GM21526 (cell line): ENCODE measurements around the gene TUBA4B.
A peak's percentile ranks its signal among the peaks of the same experiment; 100 is the strongest.

ENCODE experiments used
- ATAC-seq: cut with Tn5 transposase; IDR thresholded peaks from one replicate; pipeline ENCODE4 v1.9.1; 2021; ENCODE audit warnings: moderate library complexity; ENCODE audit not compliant: unreplicated experiment, low FRiP score

The TUBA4B gene

GRCh38 chr2:219252900-219253752 is at the start of gene TUBA4B:
TSS of gene TUBA4B (plus strand) at chr2:219253243. CDS start at chr2:219253408, 165 bp downstream.
- ATAC-seq: peak; percentile 8

DNA sequence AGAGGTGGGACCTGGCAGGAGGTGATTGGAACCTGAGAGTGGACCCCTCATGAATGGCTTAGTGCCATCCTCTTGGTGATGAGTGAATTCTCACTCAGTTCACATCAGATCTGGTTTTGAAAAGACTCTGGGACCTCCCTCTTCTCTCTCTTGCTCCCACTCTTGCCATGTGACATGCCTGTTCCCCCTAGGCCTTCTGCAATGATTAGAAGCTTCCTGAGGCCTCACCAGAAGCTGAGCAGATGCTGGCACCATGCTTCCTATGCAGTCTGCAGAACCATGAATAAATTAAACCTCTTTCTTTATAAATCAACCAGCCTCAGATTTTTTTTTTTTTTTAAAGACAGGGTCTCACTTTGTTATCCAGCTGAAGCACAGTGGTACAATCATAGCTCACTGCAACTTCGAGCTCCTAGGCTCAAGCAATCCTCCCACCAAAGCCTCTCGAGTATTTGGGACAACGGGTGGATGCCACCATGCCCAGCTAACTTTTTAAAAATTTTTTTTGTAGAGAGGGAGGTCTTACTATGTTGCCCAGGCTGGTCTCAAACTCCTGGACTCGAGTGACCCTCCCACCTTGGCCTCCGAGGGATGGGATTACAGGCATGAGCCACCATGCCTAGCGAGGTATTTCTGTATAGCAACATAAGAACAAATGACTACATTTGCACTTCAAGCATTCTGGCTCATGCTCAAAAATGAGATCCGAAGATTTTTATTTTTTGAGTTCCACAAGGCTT is 48.4 kb upstream of the TUBA4B start:
- no peak for ATAC-seq

- no peak for ATAC-seq
Measured at GRCh38 chr2:219205165-219205538, 47.9 kb upstream of the TUBA4B start.

DNA sequence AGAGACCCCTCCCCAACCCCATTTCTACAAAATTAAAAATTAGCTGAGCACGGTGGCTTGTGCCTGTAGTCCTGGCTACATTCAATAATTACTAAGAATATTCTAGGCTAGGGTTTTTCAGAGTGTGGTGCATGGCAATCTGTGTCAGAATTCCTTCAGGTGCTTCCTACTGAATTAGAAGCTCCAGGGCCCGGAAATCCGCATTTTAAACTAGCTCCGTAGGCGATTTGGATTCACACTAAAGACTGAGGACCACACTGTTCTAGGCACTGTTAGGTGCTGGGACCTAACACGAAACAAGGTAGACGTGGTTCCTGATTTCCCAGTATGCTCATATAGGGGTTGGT is 47.1 kb upstream of the TUBA4B start:
- no peak for ATAC-seq

DNA sequence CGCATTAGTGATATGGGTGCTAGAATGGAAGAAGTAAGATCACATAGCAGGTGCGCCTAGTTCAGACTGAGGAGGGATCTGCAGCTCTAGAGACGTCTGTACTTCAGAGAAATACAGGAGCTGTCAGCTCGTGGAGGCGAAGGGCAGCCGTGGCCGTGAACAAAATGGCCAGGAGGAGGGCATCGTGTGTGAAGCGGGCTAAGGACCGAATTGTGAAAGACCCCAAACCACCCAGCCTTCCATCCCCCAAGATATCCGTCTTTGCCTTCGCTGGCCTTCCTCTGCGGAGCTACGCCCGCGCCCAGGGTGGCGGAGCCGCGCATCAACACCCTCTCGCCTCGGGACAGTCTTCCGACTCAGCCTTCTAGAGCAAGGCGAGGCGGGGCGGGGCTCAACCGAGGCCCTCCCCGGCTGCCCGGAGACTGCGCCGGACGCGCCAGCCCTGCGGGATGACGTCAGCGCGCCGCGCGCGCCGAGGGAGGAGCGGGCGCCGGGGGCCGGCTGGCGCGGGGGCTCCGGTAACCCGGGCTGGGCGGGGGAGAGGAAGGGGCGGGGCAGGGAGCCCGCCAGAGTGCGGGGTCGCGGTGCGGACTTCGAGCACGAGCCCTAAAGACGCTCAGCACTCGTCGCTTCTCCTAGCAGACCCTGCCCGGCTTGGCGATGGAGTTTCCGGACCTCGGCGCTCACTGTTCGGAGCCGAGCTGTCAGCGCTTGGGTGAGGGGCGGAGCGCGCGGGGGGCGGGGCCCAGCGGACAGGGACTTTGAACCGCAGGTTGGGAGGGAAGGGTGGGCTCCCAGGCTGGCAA is 46.5 kb upstream of the TUBA4B start, which contains the start of gene ZFAND2B:
Gene ZFAND2B (plus strand): TSS at position 455 of the 806 bp plus-strand sequence. CDS start 206 bp downstream, at position 661.
- peak; percentile 95 for ATAC-seq

DNA sequence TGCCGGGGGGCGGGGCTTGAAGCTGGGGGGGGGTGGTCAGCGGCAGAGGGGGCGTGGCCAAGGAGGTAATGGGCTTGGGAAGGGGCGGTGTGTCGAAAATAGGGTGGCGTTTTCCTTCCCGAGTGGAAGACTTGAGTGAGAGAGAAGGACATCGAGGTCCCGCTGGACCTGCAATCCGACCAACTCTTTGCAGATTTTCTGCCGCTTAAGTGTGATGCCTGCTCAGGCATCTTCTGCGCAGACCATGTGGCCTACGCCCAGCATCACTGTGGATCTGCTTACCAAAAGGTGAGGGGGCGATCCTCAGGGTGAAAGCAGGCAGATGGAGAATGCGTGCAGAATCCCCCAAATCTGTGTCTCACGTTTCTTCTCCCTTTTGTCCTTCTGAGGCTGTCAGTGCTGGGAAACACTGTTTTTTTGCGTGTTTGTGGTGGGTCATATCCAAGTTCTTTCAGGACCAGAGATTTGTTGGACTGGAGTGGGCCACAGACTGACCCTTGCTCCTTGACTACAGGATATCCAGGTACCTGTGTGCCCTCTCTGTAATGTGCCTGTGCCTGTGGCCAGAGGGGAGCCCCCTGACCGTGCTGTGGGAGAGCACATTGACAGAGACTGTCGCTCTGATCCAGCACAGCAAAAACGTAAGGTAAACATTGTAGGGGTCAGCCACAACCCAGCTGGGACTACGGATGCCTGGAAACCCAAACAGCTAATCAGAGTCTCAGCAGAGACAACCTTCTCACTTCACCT is 45.7 kb upstream of the TUBA4B start:
- peak; percentile 1 for ATAC-seq

- no peak for ATAC-seq
Measured at GRCh38 chr2:219207884-219208740, 44.9 kb upstream of the TUBA4B start.

DNA sequence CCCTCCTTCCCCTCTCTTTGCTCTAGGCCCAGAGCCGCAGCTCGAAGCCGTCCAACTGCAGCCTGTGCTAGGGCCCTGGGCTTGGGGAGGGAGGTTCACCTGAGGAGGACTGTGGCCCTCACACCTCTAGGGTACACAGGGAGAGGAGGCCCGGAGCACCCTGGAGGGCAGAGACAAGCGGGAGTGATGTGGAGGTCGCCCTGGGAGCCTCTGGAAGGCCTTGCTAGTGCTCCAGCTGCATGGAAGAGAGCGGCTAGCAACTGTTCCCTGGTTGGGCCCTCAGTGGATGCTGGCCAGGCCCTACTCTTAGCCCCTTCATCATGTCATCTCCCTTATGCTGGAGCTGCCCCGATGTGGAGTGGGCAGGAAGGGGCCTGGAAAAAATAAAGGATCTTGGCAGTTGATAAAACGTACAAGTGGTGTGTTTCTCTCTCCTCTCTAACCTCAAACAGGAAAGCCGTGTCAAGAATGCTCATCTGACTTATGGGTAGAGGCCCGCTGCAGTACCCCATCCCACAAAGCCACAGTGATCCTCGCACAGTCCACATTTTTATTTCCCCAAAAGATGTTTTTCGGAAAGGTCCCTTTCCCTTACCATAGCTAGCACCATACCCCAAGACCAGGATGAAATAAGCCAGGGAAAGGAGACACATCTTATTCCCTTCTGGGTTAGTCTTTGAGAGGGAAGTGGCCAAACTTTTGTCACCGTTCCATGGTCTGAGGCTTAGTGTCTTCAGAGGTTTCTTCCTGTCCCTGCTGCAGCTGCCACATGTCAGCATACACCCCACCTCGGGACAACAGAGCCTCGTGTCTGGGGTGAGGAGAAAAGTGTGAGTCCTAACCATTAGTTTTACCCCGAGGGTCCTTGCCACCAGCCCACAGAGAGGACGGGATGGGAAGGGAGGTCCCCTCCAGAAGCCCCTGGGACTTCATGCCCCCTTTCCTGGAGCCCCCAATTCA is 43.5 kb upstream of the TUBA4B start:
- no peak for ATAC-seq

- ATAC-seq: no peak
Measured at GRCh38 chr2:219210196-219210885, 42.7 kb upstream of the TUBA4B start.

- ATAC-seq: no peak
Measured at GRCh38 chr2:219210886-219211362, 42.1 kb upstream of the TUBA4B start.

GRCh38 chr2:219213026-219213415 is 40.0 kb upstream of the TUBA4B start:
- ATAC-seq: no peak

- ATAC-seq: no peak
Measured at GRCh38 chr2:219213486-219214071, 39.5 kb upstream of the TUBA4B start.

- no peak for ATAC-seq
Measured at GRCh38 chr2:219214141-219214540, 38.9 kb upstream of the TUBA4B start.

- ATAC-seq: no peak
Measured at GRCh38 chr2:219214786-219215185, 38.3 kb upstream of the TUBA4B start.

- no peak for ATAC-seq
Measured at GRCh38 chr2:219215871-219216534, 37.0 kb upstream of the TUBA4B start.

DNA sequence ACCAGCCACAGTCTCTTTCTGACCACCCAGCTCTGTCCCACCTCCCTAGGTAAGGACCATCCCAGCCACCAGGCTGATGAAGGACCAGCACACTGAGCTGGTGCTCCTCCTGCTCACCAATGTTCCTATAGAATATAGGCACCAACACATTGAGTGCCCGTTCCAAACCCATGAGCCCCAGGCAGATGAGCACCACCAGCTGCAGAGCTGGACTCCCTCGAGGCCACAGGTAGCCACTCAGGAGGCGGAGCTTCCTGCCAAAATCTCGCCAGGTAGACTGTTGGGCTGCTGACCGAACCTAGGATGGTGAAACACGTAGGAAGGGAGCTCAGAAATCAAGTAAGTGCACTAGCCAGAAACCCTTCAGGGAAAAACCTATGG is 36.5 kb upstream of the TUBA4B start:
- ATAC-seq: no peak
